Ascending aorta (tissue), 2 donors: ENCODE results near the gene MYO1E. TPM values are rescaled to one million over a fixed set of nuclear protein-coding genes. Genes with fewer than 3 reads are reported as not detected.

Source experiments
- DNase-seq, 2 donors: peaks; one replicate each; pipeline ENCODE4 v3.0.0-alpha.2; 2019; ENCODE audit warnings: low spot score in 2 of 2
- H3K27ac ChIP-seq, 2 donors: fragments of 200-600 bp; sonication (generic); one replicate each; pipeline ENCODE4 v1.5.1; 2016 to 2017; ENCODE audit warnings: mild to moderate bottlenecking in 1 of 2
- H3K27me3 ChIP-seq: fragments of 200-600 bp; sonication (generic); one replicate; pipeline ENCODE4 v1.5.1; 2017
- H3K36me3 ChIP-seq, 2 donors: fragments of 200-600 bp; sonication (generic); one replicate each; pipeline ENCODE4 v1.5.1; 2016
- H3K4me1 ChIP-seq, 2 donors: fragments of 200-600 bp; sonication (generic); one replicate each; pipeline ENCODE4 v1.5.1; 2016 to 2017; ENCODE audit warnings: mild to moderate bottlenecking in 1 of 2
- H3K4me3 ChIP-seq, 2 donors: fragments of 200-600 bp; sonication (generic); one replicate each; pipeline ENCODE4 v1.5.1; 2016 to 2017; ENCODE audit warnings: mild to moderate bottlenecking in 1 of 2
- H3K9me3 ChIP-seq, 2 donors: fragments of 200-600 bp; sonication (generic); one replicate each; pipeline ENCODE4 v1.5.1; 2016
- CTCF ChIP-seq, 3 experiments: fragments of 200-600 bp in 2 of 3; fragments of 450-650 bp in 1 of 3; sonication (generic) in 2 of 3; IDR thresholded peaks; one replicate each; pipeline ENCODE4 v1.5.1; 2016 to 2019; ENCODE audit warnings: antibody characterized with exemption in 3 of 3, mild to moderate bottlenecking in 1 of 3, moderate library complexity in 1 of 3
- intact Hi-C: fragments of 100-400 bp; cut with DNase I; formaldehyde crosslinking; loops from one replicate; pipeline ENCODE4 v1.15.1; 2023
- total RNA-seq: library from RNA; depleted of rRNA; stranded (reverse); fragments of >200 nt; gene quantifications from one replicate; pipeline ENCODE4 v1.1.0, GENCODE V29; 2016

MYO1E gene
- total RNA-seq, 1 donor from 2014 or later, result 48.0 TPM

- no peak for TF ChIP-seq CTCF (IDR thresholded peaks at IDR 0.05)
- DNase-seq, result no peak
- Histone ChIP-seq H3K4me1 (no peaks in the 10 kb centered on the region), H3K36me3 (no peaks in the 10 kb centered on the region), H3K9me3 (no peaks in the 10 kb centered on the region), H3K27me3 (no peaks in the 10 kb centered on the region), H3K27ac (no peak overlapping the region), H3K4me3 (no peak overlapping the region)
- intact Hi-C loops, result no loop called here
Measured at GRCh38 chr15:59116141-59116540, 256.5 kb downstream of the MYO1E start.

GRCh38 chr15:59115047-59115446 lies 257.6 kb downstream of the MYO1E start:
- intact Hi-C loops, result no loop called here
- Histone ChIP-seq H3K27me3 (no peaks in the 10 kb centered on the region), H3K27ac (no peak overlapping the region), H3K9me3 (no peaks in the 10 kb centered on the region), H3K4me1 (no peaks in the 10 kb centered on the region), H3K36me3 (no peaks in the 10 kb centered on the region), H3K4me3 (no peak overlapping the region)
- no peak for DNase-seq
- no peak for TF ChIP-seq CTCF (IDR thresholded peaks at IDR 0.05)

GRCh38 chr15:59111251-59111650 lies 261.4 kb downstream of the MYO1E start:
- intact Hi-C loops, result no loop called here
- no peaks in the 10 kb centered on the region for H3K9me3 ChIP-seq
- no peak for DNase-seq
- no peaks in the 10 kb centered on the region for H3K4me1 ChIP-seq
- no peak overlapping the region for H3K27ac ChIP-seq
- TF ChIP-seq CTCF (IDR thresholded peaks at IDR 0.05), result no peak
- H3K27me3 ChIP-seq, result no peaks in the 10 kb centered on the region
- H3K4me3 ChIP-seq, result no peak overlapping the region
- no peaks in the 10 kb centered on the region for H3K36me3 ChIP-seq

GRCh38 chr15:59105854-59106253 lies 266.8 kb downstream of the MYO1E start:
- H3K9me3 ChIP-seq, result no peaks in the 10 kb centered on the region
- peak overlapping the region in 1 of 2 donors; percentile 71 for H3K4me3 ChIP-seq
- no peak overlapping the region for H3K27ac ChIP-seq
- H3K36me3 ChIP-seq, result no peaks in the 10 kb centered on the region
- DNase-seq, result no peak
- no peaks in the 10 kb centered on the region for H3K27me3 ChIP-seq
- intact Hi-C loops, result loop anchor here (10.0 kb wide), 2 partner anchors 121 to 389 kb away; partner anchors contain the start of gene RNF111
- H3K4me1 ChIP-seq, result peaks cover 0 to 3% of the 10 kb centered on the region in 2 donors
- no peak for TF ChIP-seq CTCF (IDR thresholded peaks at IDR 0.05)

GRCh38 chr15:59104912-59105732 lies 267.5 kb downstream of the MYO1E start, which contains the start of gene CCNB2:
Gene CCNB2 (plus strand): TSS chr15:59105146. CDS start chr15:59105269, 123 bp downstream.
- peak within 1 kb of the TSS; percentile 64 to 71 for H3K4me3 ChIP-seq
- intact Hi-C loops, result loop anchor here (10.0 kb wide), 2 partner anchors 120 to 390 kb away; partner anchors contain the start of gene RNF111
- no peaks in the 10 kb centered on the region for H3K9me3 ChIP-seq
- no peaks in the 10 kb centered on the region for H3K27me3 ChIP-seq
- H3K4me1 ChIP-seq, result peaks cover 0 to 3% of the 10 kb centered on the region in 2 donors
- DNase-seq, result peak; percentile 51 to 91
- TF ChIP-seq CTCF (IDR thresholded peaks at IDR 0.05), result no peak
- no peak within 1 kb of the TSS for H3K27ac ChIP-seq
- no peaks in the 10 kb centered on the region for H3K36me3 ChIP-seq
